DMS 273 (cell line): ENCODE measurements around the gene KNCN.
A peak's percentile ranks its signal among the peaks of the same experiment; 100 is the strongest.

Experiments
- DNase-seq: peaks from one replicate; lab custom pipeline; 2025; ENCODE audit not compliant: unreplicated experiment; lab: John Stamatoyannopoulos, UW

KNCN gene

DNA sequence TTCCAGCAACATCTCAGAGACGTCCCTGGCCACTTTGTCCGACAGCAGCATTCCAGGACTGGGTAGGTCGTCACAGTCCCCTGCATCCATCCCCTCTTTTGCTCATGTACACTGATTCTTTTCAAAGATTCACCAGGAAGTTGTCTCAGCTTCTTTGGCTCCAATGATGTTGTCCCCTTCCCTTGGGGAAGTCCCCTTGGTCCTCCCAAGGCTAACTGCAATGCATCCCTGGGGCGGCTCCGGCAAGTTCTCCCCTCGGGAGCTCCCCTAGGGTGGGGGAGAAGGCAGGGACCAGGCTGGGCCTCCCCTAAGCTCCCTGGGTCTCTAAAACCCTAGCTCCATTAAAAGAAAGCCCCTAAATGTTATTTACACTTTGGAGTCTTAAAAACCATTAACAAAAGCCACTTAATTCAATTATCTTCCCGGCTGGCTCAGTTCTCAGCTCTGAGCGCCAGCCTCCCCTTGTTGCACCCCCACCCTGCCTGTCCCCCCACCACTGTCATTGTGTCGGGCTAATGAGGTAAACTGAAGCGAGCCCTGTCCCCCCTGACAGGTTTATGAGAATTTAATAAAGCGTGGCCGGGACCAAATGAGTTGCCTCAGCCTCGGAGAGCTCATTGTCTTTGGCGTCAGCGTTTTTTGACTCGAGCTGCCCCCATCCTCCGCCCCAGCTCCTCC lies 25.3 kb downstream of the KNCN start:
- no peak for DNase-seq

DNA sequence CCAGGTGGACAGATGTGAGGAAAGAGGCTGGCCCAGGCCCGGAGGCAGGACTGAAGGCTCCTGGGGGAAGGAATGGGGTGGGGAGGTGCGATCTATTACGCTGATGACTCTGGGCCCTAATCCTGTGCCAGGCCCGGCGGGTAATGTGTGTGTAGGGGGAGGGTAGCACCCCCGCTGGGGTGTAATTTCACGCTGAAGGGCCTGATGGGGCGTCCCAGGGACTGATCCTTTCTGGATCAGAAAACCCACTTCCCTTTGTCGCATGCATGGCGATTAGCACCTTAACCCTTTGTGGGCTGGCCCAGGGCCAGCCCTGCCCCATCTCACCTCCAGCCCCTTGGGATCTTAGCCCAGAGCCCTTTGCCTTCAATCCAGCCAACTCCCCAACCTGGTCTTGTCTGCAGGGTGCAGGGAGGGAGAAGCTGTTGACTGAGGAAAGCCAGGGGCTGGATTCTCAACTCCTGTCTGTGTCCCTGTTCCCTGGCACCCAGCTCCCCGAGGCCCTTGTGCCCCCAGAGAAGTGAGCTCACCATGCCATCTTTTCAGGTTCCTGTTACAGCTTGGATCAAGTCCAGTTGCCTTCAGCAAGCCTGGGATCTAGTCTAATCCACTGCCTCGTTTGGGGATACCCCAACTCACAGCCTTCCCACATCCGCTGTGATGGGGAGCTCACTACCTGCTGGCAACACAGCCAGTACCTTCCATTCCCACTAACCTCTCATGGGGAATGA lies 26.0 kb downstream of the KNCN start:
- peak; percentile 34 for DNase-seq

DNA sequence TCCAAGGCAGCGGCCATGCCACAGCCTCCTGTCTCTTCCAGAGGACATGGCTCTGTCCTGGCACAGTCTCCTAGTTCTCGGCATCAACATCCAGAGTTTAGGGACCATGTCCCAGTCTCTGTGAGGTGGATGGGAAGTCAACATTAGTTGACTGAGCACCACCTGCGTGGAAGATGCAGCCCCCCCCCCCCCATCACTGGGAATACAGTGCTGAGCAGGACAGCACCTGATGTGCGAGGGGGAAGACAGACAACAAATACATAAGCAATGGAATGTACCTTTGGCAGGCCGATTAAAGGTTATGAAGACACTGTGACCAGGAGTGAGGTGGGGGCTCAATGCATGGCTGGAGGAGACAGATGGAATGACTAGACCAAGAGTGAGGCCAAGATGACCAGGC lies 26.6 kb downstream of the KNCN start:
- peak; percentile 31 for DNase-seq

DNA sequence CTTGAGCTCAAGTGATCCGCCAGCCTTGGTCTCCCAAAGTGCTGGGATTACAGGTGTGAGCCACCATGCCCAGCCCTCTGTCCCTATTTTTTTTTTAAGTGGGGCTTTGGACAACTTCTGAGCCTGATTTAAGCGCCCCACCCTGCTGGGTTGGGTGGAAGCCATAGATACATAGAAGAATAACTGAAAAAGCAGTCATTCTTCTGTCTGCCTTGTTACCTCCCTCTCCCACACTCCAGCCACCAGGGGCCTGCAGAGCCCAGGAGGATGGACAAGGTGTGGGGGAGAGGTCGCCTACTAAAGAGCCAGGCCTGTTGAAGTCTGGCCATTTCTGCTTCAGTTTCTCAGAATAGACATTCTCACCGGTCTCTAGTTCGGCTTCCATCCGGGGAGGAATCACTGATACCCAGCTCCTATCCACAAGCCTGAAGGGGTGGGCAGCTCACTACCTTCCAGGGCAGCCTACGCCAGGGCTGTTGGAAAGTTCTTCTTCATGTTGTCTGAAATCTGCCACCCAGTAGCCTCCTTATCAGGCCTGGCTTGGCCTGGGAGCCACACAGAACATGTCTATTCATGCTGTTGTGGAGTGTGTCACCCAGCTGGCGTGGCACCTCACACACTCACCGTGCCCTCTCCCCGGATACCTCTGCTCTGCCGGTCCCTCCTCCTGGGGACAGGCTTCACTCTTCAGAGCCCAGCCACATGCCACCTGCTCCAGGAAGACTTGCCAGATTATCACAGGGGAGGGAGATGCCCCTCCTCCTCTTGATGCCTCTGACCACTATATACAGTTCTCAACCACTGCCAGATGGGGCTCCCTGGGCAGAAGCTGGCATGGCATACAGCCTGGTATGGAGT lies 27.7 kb downstream of the KNCN start:
- DNase-seq: peak; percentile 89

DNA sequence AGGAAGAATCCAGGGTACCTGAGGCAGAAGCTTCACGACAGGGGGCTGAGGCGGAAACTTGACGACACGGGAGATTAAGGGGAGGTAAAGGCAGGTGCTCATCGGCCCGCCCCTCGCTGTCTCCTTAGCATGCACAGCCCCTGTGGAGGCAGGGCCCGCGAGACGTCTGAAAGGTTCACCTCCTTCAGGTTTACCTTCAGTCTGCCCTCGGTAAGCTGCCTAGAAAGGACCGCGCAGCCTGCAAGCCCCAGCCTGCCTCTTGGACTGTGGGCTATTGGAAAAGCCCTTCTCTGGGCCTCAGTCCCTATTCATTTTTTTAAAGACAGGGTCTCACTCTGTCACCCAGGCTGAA lies 28.5 kb downstream of the KNCN start:
- no peak for DNase-seq

DNA sequence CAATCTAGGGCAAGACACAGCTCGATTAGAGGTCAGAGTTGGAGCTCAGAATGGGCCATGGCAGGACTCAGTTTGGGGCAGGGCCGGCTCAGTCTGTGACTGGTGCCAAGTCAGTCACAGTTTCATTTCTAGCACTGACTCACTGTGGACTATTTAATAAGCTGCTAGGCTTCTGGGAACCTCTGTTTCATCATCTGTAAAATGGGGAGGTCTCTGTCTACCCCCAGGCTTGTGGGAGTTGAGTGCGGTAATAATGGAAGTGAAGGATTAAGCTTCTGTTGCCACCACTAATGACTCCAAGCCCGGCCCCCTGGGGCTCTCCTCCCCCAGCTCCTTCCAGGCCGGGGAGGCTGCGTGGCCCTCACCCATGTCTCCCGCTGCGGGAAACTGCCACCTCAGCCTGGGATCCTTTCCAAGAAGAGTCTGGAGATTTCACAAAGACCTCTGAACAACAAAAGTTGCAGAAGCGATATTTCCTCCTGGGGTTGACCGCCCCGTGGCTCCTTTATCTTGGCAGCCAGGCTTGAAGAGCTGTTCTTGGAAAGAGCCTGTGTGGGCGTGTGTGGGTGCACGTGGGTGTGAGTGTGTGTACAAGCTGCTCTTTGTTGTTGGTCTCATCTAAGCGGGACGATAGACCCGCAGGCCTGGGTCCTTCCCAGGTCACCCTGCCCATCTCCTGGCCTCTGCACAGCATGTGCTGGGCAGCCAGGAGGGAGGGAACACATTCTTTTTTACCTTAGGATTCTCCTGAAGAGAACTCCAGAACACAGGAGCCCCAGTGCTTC lies 29.1 kb downstream of the KNCN start:
- DNase-seq: peak; percentile 49

DNA sequence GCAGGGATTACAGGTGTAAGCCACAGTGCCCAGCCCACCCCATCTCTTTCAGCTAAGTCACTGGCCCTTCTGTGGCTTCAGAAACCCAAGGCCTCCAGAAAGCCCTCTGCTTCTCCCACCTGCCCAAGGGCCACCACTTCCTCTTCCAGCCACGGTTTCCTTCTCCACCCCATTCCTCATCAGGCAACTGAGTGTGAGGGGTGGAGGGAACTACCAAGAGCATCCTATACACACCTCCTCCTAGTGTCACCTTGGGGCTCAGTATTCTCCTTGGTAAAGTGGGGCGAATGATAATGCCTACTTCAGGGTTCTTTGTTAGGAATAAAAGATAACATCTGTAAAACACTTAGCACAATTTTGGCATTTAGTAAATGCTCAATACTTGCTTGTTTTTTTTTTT lies 30.0 kb downstream of the KNCN start:
- no peak for DNase-seq

DNA sequence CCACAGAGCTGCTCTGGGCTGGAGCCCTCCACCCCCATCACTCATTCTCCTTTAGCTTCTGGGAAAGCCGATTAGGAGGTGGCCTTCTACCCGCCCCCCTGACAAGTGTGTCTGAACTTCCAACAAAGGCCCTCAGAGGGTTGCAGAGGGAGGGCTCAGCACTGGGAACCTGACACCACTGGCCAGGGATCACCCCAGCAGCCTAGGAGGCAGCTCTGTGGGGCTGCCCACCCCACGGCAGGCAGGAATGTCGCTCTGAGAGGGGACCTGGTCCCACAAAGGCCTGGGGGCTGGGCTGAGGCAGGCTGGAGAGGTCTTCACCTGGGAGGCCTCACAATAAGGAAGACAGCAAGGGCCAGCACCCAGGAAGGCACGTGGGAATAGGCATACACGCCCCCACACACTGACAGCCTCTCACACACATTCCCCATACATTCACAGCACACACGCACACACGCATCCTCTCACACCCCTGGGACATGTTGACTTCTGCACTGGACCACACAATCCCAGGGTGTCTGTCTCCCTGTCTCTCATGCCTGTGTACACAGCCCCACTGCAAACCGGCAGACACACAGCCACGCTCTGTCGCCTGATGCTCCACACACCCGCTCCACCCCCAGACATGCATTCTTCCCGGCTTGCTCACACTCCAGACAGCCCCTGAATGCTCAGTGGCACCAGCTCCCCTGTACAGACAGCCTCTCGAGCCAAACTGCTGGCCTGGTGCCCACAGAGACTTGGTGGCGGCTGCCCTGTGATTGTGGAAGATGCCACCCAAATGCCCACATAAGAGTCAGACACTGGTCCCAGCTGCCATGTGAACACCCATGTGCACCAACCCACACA lies 31.2 kb downstream of the KNCN start:
- DNase-seq: peak; percentile 57

DNA sequence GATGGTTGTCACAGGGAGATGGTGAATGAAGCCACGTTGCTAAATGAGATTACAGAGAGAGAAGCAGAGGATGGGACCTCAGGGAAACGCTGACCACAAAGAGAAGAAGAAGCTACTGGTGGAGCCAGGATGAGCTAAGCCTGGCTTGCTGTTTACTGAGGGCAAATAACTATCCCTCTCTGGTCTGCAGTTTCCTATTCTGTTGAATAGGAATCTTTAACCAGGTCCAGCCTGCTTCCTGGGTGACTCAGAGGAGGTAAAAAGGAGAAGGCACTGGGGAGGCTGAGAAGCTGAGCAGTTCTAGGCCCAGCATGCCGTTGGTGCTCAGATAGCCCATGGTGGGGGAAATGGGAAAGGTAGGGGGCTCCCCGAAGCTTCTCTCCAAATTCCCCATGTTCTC lies 32.2 kb downstream of the KNCN start:
- no peak for DNase-seq

DNA sequence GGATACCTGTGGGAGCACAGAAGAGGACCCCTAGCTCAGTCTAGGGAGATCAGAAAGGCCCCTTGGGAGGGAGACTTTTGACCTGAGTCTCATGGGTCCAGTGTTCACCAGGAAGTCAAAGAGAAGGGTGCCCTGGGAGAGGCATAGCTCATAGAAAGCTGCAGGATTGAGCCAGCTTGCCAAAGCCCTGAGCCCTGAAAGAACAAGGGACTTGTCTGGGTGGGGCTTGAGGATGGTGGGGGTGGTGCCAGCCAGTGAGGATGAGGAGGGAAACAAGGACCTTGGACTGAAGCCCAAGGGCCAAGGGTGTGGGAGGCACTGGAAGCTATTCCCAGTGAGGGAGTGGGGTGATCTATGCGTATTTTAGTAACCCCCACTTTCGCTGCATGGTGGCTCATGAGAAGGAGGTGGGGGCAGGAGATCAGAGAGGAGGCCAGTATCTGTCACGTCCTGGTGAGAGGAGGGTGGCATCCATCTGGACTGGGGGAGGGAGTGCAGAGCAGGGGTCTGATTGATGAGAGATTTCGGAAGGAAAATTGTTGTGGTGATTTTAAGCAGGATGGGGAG lies 33.4 kb downstream of the KNCN start:
- DNase-seq: peak; percentile 43

DNA sequence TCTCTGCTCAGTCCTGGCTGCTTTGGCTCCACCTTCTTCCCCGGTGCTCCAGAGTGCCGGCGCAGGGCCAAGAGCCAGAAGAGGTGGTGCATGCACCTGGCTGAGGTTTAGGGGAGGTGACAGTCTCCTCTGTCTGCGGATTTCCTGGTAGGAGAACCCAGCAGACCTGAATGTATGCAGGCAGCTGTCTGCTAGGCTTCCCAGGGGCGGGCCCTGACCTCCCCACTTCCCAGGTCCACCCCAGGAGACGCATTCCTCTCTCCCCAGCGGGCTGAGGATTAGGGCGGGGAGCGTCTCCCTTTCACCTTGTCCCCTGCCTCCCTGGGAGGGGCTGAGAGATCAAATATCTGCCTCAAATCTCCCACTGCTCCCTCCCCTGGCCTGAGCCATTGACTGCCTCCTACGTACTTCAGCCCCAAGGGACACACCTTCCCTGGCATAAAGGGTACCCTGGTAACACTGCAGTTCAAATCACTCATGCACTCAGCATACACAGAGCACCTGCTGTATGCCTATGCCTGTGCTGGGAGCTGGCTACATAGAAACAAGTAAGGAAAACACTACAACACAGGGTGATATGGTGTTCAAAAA lies 34.3 kb downstream of the KNCN start:
- DNase-seq: peak; percentile 28

DNA sequence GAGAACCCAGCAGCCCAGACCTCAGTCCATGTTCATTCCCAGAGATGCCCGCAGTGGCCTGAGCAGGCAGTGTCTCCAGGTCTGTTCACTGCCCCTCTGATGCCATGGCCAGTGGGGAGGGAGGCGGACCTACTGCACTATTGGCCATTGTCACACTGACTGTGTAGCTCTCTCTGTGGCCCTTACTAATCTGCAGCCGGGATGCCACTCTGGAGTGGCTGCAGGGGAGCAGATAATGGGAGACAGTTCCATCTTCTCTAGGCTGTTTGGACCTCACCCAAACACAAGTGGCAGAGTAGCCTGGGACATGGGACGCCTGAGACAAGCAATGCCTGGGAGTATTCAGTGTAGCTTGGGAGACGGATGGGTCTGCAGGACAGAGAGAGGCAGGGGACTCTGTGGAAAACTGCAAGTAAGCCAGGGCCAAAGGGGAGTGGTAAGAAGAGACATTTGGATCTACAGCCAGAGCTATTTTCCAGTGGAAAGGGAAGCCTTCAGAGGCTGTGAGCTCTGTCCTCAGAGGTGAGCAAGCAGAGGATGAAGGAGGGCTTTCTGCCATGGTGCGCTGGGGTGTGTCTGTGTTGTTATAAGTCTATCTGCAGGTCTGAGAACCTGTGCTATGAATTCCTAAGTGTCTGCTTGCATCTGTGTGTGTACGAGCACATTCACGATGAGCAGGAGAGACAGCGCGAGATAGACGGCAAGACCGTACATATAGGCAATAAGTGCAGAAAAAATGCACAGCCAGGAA lies 35.1 kb downstream of the KNCN start:
- no peak for DNase-seq

DNA sequence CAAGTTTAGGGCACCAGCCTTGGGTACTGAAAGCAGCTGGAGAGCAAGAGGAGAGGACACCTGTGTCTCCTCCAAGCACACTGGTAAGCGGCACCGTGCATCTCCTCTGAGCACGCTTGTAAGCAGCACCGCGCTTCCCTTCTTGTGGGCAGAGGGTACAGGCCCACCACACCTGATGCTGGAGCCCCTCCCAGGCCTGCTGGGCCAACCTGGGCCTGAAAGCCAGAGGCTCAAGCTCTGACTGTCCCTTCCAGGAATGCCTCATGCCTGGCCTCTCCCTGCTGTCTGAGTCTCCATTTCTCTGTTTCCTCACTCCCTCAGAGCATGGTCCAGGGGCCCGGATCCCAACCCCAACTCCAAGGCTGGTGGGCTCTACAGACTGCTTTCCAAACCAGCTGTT lies 35.9 kb downstream of the KNCN start:
- DNase-seq: no peak

DNA sequence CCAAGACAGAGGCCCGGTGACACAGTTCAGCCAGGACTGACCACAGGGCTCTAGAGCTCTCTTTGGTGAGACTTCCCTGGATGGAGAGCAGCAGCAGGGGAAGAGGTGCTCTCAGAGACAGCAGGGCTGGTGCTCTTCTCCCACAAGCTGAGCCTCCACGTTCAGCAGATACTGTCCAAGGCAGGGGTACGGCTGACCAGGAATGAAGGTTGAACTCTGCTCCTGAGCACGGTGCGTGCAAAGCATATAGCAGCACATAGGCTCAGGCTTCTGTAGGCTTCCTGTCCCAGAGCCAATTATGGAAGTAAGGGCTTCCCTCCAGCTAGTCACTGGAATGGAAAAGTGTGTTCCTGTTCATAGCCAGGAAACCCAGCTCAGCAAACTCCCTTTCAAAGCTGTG lies 37.9 kb downstream of the KNCN start:
- DNase-seq: no peak

DNA sequence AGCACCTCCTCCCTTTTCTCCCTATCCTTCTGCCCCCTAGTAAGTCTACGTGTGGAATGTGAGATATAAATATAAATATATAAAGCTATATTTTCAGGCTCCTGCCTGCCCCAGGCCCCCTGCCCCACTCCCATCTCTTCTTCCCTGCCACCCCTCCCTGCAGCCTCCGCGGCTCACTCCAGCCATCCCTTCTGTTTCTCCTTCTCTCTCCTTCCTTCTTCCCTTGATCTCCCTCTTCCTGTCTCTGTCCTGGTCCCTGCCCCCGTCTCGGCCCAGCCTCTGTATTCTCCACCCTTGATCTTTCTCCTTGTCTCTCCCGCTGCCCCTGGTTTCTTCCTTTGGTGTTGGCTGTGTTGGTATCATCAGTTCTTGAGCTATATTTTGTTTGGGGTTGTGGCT lies 38.7 kb downstream of the KNCN start:
- DNase-seq: no peak

DNA sequence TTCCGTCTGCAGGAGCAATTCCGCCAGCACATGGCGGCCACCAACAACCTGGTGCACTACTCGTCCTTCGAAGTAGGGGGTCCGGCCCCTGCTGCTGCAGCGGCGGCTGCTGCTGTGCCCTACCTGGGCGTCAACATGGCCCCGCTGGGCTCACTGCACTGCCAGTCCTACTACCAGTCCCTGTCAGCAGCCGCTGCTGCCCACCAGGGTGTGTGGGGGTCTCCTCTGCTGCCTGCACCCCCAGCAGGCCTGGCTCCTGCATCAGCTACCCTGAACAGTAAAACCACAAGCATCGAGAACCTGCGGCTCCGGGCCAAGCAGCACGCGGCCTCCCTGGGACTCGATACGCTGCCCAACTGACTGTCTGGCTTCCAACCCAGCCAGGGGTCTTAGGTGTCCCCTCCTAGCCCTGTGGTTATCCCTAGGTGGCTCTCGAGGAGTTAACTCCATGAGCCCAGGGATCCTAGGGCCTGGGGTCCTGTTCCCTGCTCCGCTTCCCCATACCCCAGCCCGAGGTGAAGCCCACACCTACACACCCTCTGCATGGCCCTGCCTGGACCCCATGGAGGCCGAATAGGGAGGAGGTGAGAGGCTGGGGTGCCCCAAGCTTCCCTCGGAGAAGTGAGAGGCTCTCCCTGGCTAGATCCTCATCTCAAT lies 39.2 kb downstream of the KNCN start:
- DNase-seq: no peak

DNA sequence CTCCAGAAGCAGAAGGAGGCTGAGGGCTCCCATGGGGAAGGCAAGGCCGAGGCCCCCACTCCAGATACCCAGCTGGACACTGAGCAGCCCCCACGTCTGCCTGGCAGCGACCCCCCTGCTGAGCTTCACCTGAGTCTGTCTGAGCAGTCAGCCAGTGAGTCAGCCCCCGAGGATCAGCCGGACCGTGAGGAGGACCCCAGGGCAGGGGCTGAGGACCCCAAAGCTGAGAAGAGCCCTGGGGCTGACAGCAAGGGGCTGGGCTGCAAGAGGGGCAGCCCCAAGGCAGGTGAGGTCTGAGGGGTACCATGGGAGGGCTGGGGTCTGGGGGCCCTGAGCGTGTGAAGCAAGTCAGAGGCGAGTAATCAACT lies 40.5 kb downstream of the KNCN start:
- DNase-seq: no peak

DNA sequence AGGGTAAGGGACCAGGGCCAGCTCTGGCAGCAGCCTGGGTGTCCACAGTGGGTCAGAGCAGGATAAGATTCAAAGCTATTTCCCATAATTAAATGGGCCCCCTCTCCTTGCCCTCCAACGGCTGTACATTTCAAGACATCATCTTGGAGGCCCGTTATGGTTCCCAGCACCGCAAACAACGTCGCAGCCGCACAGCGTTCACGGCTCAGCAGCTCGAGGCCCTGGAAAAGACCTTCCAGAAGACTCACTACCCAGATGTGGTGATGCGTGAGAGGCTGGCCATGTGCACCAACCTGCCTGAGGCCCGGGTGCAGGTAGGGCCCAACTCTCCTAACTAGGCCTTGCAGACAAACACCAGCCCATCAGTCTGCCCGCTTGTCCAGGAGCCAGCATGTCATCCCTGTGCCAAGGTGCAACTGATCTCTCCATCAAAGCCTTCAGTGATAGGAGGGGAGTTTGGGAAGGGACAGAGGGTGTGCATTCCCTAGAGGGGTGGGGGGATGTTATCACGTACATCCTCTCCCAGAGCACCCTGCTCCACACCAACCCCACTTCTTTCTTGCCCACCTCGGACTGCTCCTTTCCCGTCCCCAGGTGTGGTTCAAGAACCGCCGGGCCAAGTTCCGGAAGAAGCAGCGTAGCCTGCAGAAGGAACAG lies 41.0 kb downstream of the KNCN start:
- DNase-seq: no peak
